Activated naive CD4-positive, alpha-beta T cell treated with anti-CD3 and anti-CD28 coated beads for 36 hours (primary cell): ENCODE data around the gene IFT27. TPM values are rescaled to one million over a fixed set of nuclear protein-coding genes. Genes with fewer than 3 reads are reported as not detected.

Source experiments
- CTCF ChIA-PET: fragments of 350-600 bp; sonication (Branson Sonifier 250); formaldehyde crosslinking; loops from one replicate; lab custom pipeline; 2021; ENCODE audit warnings: antibody characterized with exemption; lab: Charles Lee
- DNase-seq: peaks from one replicate; pipeline ENCODE4 v3.0.0-alpha.2; 2020
- H3K27ac Mint-ChIP-seq: one replicate; pipeline ENCODE4 v1.8.0; 2021; ENCODE audit warnings: mild to moderate bottlenecking, mixed read lengths
- H3K27me3 Mint-ChIP-seq: one replicate; pipeline ENCODE4 v1.8.0; 2021; ENCODE audit warnings: low read depth, mixed read lengths
- H3K36me3 Mint-ChIP-seq: one replicate; pipeline ENCODE4 v1.8.0; 2021; ENCODE audit warnings: low read depth, mixed read lengths
- H3K4me1 Mint-ChIP-seq: one replicate; pipeline ENCODE4 v1.8.0; 2021; ENCODE audit warnings: low read depth, mixed read lengths
- H3K4me3 Mint-ChIP-seq: one replicate; pipeline ENCODE4 v1.8.0; 2021; ENCODE audit warnings: mild to moderate bottlenecking, moderate library complexity, mixed read lengths
- H3K9me3 Mint-ChIP-seq: one replicate; pipeline ENCODE4 v1.8.0; 2021; ENCODE audit warnings: mixed read lengths
- intact Hi-C: fragments of 100-400 bp; cut with micrococcal nuclease; formaldehyde crosslinking; loops from one replicate; pipeline ENCODE4 v1.15.1; 2023
- total RNA-seq, 2 experiments: library from RNA; stranded (reverse); gene quantifications; one replicate each; pipeline ENCODE4 v1.2.3, GENCODE V29; 2021

IFT27 gene
- total RNA-seq, 2 experiments from 2014 or later, result 15.7 to 16.2 TPM

GRCh38 chr22:36787204-36787988 is 11.5 kb upstream of the IFT27 start:
- no peak overlapping the region for H3K4me3 Mint-ChIP-seq
- no peaks in the 10 kb centered on the region for H3K36me3 Mint-ChIP-seq
- CTCF ChIA-PET, result interaction anchor here (1.3 to 3.7 kb wide), 4 partner anchors 11 to 69 kb away, joined by 3 to 13 read pairs (median 6); partner anchors contain the start of gene IFT27
- peaks cover 3% of the 10 kb centered on the region for H3K27me3 Mint-ChIP-seq
- no peak overlapping the region for H3K27ac Mint-ChIP-seq
- H3K9me3 Mint-ChIP-seq, result no peaks in the 10 kb centered on the region
- DNase-seq, result no peak
- intact Hi-C loops, result no loop called here
- H3K4me1 Mint-ChIP-seq, result peaks cover 12% of the 10 kb centered on the region

GRCh38 chr22:36783743-36784142 is 7.8 kb upstream of the IFT27 start:
- Mint-ChIP-seq H3K4me1 (peaks cover 16% of the 10 kb centered on the region), H3K27ac (no peak overlapping the region), H3K27me3 (peaks cover 3% of the 10 kb centered on the region), H3K4me3 (no peak overlapping the region), H3K36me3 (no peaks in the 10 kb centered on the region), H3K9me3 (no peaks in the 10 kb centered on the region)
- no peak for DNase-seq
- intact Hi-C loops, result loop anchor here (2.0 kb wide), 1 partner anchor 415 kb away; no protein-coding TSS in a partner anchor
- CTCF ChIA-PET, result interaction anchor here (1.0 to 4.9 kb wide), 4 partner anchors 68 to 197 kb away, joined by 3 to 36 read pairs (median 20); no protein-coding TSS in a partner anchor

GRCh38 chr22:36781656-36782627 is 6.0 kb upstream of the IFT27 start:
- Mint-ChIP-seq H3K4me1 (peaks cover 26% of the 10 kb centered on the region), H3K36me3 (no peaks in the 10 kb centered on the region), H3K9me3 (no peaks in the 10 kb centered on the region), H3K27ac (peak overlapping the region; percentile 72), H3K27me3 (peaks cover 3% of the 10 kb centered on the region), H3K4me3 (peak overlapping the region; percentile 28)
- peak; percentile 94 for DNase-seq
- CTCF ChIA-PET, result interaction anchor here (0.6 to 4.9 kb wide), 12 partner anchors 17 to 435 kb away, joined by 3 to 36 read pairs (median 4); no protein-coding TSS in a partner anchor
- intact Hi-C loops, result loop anchor here (1.0 to 2.0 kb wide), 5 partner anchors 25 to 417 kb away; no protein-coding TSS in a partner anchor

GRCh38 chr22:36778020-36778419 is 2.1 kb upstream of the IFT27 start:
- Mint-ChIP-seq H3K4me1 (peaks cover 40% of the 10 kb centered on the region), H3K4me3 (no peak overlapping the region), H3K27me3 (peaks cover 3% of the 10 kb centered on the region), H3K36me3 (no peaks in the 10 kb centered on the region), H3K27ac (peak overlapping the region; percentile 25), H3K9me3 (no peaks in the 10 kb centered on the region)
- CTCF ChIA-PET, result interaction anchor here (0.6 to 6.0 kb wide), 5 partner anchors 75 to 462 kb away, joined by 3 to 43 read pairs (median 3); no protein-coding TSS in a partner anchor
- intact Hi-C loops, result loop anchor here (10.0 kb wide), 1 partner anchor 457 kb away; no protein-coding TSS in a partner anchor
- no peak for DNase-seq

GRCh38 chr22:36776722-36777121 is 803 bp upstream of the IFT27 start:
- CTCF ChIA-PET, result interaction anchor here (2.0 to 6.0 kb wide), 4 partner anchors 19 to 201 kb away, joined by 13 to 43 read pairs (median 24); no protein-coding TSS in a partner anchor
- H3K36me3 Mint-ChIP-seq, result no peaks in the 10 kb centered on the region

GRCh38 chr22:36775586-36775963 is 344 bp downstream of the IFT27 start:
- H3K27me3 Mint-ChIP-seq, result no peaks in the 10 kb centered on the region
- H3K9me3 Mint-ChIP-seq, result no peaks in the 10 kb centered on the region
- H3K4me1 Mint-ChIP-seq, result peaks cover 27% of the 10 kb centered on the region
- peak overlapping the region; percentile 78 for H3K27ac Mint-ChIP-seq
- no peaks in the 10 kb centered on the region for H3K36me3 Mint-ChIP-seq
- DNase-seq, result peak; percentile 43
- peak overlapping the region; percentile 91 for H3K4me3 Mint-ChIP-seq
- CTCF ChIA-PET, result interaction anchor here (0.7 to 6.0 kb wide), 6 partner anchors 11 to 246 kb away, joined by 3 to 43 read pairs (median 14); no protein-coding TSS in a partner anchor
- intact Hi-C loops, result loop anchor here (2.0 to 10.0 kb wide), 2 partner anchors 19 to 459 kb away; no protein-coding TSS in a partner anchor

More at GRCh38 chr22:36776722-36777121, 803 bp upstream of the IFT27 start:
- intact Hi-C loops, result loop anchor here (1.0 to 10.0 kb wide), 3 partner anchors 202 to 458 kb away; partner anchors contain the start of gene EIF3D
- Mint-ChIP-seq H3K27me3 (no peaks in the 10 kb centered on the region), H3K9me3 (no peaks in the 10 kb centered on the region), H3K27ac (peak overlapping the region; percentile 90), H3K4me1 (peaks cover 30% of the 10 kb centered on the region), H3K4me3 (peak overlapping the region; percentile 91)
- peak; percentile 12 for DNase-seq

- intact Hi-C loops, result loop anchor here (1.0 to 10.0 kb wide), 3 partner anchors 17 to 461 kb away; no protein-coding TSS in a partner anchor
- Mint-ChIP-seq H3K9me3 (no peaks in the 10 kb centered on the region), H3K27me3 (no peaks in the 10 kb centered on the region), H3K27ac (no peak overlapping the region), H3K4me3 (no peak overlapping the region), H3K36me3 (no peaks in the 10 kb centered on the region), H3K4me1 (peaks cover 27% of the 10 kb centered on the region)
- CTCF ChIA-PET, result interaction anchor here (0.6 to 3.7 kb wide), 9 partner anchors 12 to 276 kb away, joined by 3 to 34 read pairs (median 3); no protein-coding TSS in a partner anchor
- no peak for DNase-seq
These were observed 2.0 kb downstream of the IFT27 start for GRCh38 chr22:36773935-36774334.

- no peaks in the 10 kb centered on the region for H3K9me3 Mint-ChIP-seq
- no peak overlapping the region for H3K27ac Mint-ChIP-seq
- no peaks in the 10 kb centered on the region for H3K27me3 Mint-ChIP-seq
- intact Hi-C loops, result loop anchor here (10.0 kb wide), 1 partner anchor 462 kb away; no protein-coding TSS in a partner anchor
- no peak overlapping the region for H3K4me3 Mint-ChIP-seq
- DNase-seq, result no peak
- CTCF ChIA-PET, result interaction anchor here (1.2 kb wide), 1 partner anchor 15 kb away, joined by 3 read pairs; no protein-coding TSS in a partner anchor
- no peaks in the 10 kb centered on the region for H3K36me3 Mint-ChIP-seq
- peaks cover 16% of the 10 kb centered on the region for H3K4me1 Mint-ChIP-seq
These were observed 3.5 kb downstream of the IFT27 start for GRCh38 chr22:36772451-36772850.

GRCh38 chr22:36771356-36772063 is 4.4 kb downstream of the IFT27 start:
- H3K27ac Mint-ChIP-seq, result no peak overlapping the region
- H3K4me3 Mint-ChIP-seq, result no peak overlapping the region
- H3K27me3 Mint-ChIP-seq, result no peaks in the 10 kb centered on the region
- CTCF ChIA-PET, result interaction anchor here (1.2 kb wide), 1 partner anchor 14 kb away, joined by 3 read pairs; no protein-coding TSS in a partner anchor
- no peaks in the 10 kb centered on the region for H3K9me3 Mint-ChIP-seq
- no peak for DNase-seq
- H3K4me1 Mint-ChIP-seq, result peaks cover 10% of the 10 kb centered on the region
- intact Hi-C loops, result loop anchor here (10.0 kb wide), 1 partner anchor 463 kb away; no protein-coding TSS in a partner anchor
- H3K36me3 Mint-ChIP-seq, result no peaks in the 10 kb centered on the region

- H3K27ac Mint-ChIP-seq, result no peak overlapping the region
- no peaks in the 10 kb centered on the region for H3K9me3 Mint-ChIP-seq
- CTCF ChIA-PET, result no interaction called here
- no peak overlapping the region for H3K4me3 Mint-ChIP-seq
- no peaks in the 10 kb centered on the region for H3K27me3 Mint-ChIP-seq
- peaks cover 8% of the 10 kb centered on the region for H3K4me1 Mint-ChIP-seq
- H3K36me3 Mint-ChIP-seq, result no peaks in the 10 kb centered on the region
- DNase-seq, result no peak
- intact Hi-C loops, result loop anchor here (10.0 kb wide), 1 partner anchor 464 kb away; no protein-coding TSS in a partner anchor
These were observed 5.2 kb downstream of the IFT27 start for GRCh38 chr22:36770513-36771231.
